GM12878 (cell line): ENCODE results near the gene OR7G2. TPM values are rescaled to one million over a fixed set of nuclear protein-coding genes. Genes with fewer than 3 reads are reported as not detected.

Source experiments
- ATAC-seq: fragments of 200-7000 bp; cut with Tn5 transposase; 3 replicates; pipeline ENCODE4 v1.9.1; 2020; ENCODE audit warnings: mild to moderate bottlenecking, moderate library complexity
- BruUV-seq: library from RNA; stranded (reverse); fragments of 400-500 nt; replicated peaks from 2 replicates; lab custom pipeline; 2021; lab: Mats Ljungman, UMichigan
- CTCF ChIA-PET: fragments of 300-600 bp; sonication (Branson Sonifier 250); formaldehyde crosslinking; extraction: SDS; loops from one replicate; lab custom pipeline; 2021; ENCODE audit warnings: inconsistent platforms; lab: Yijun Ruan, JAX
- POLR2A ChIA-PET: fragments of 350-600 bp; formaldehyde crosslinking; extraction: SDS; loops from one replicate; lab custom pipeline; 2021; ENCODE audit warnings: inconsistent platforms; lab: Charles Lee
- RAD21 ChIA-PET: fragments of 300-600 bp; sonication (Branson Sonifier 250); formaldehyde crosslinking; loops from one replicate; lab custom pipeline; 2023; ENCODE audit warnings: antibody characterized with exemption; ENCODE audit not compliant: unreplicated experiment; lab: Charles Lee
- SMC1A ChIA-PET: fragments of 300-600 bp; sonication (Branson Sonifier 250); formaldehyde crosslinking; loops from one replicate; lab custom pipeline; 2023; ENCODE audit not compliant: unreplicated experiment, uncharacterized antibody; lab: Charles Lee
- DNase-seq: peaks from one replicate; pipeline ENCODE4 v3.0.0-alpha.2; 2011; ENCODE audit warnings: low read depth, low spot score
- FAIRE-seq: peaks from 3 replicates; lab custom pipeline; 2011; peaks lifted over from hg19 to GRCh38; lab: Jason Lieb, UNC
- H2AFZ ChIP-seq: 2 replicates; pipeline ENCODE4 v1.6.0; 2011; ENCODE audit warnings: low read depth, low read length, control low read depth; ENCODE audit not compliant: control insufficient read depth
- H3K27ac ChIP-seq: 2 replicates; pipeline ENCODE4 v1.5.1; 2011; ENCODE audit warnings: control low read depth; ENCODE audit not compliant: control insufficient read depth, insufficient read depth
- H3K27me3 ChIP-seq, 2 experiments: replicated peaks in 1 of 2; 2 replicates each; pipeline versions ENCODE4 v1.6.0 to v1.6.1; 2011; ENCODE audit warnings: low read length in 1 of 2; ENCODE audit not compliant: control insufficient read depth in 2 of 2, insufficient read depth in 2 of 2
- H3K36me3 ChIP-seq, 2 experiments: 2 replicates each; pipeline ENCODE4 v1.5.1; 2011; ENCODE audit warnings: low read length in 1 of 2; ENCODE audit not compliant: control insufficient read depth in 2 of 2, insufficient read depth in 2 of 2
- H3K4me1 ChIP-seq: 2 replicates; pipeline ENCODE4 v1.6.1; 2011; ENCODE audit warnings: mild to moderate bottlenecking, low read length, moderate library complexity, mixed read lengths; ENCODE audit not compliant: control insufficient read depth, insufficient read depth
- H3K4me2 ChIP-seq: 2 replicates; pipeline ENCODE4 v1.6.0; 2011; ENCODE audit warnings: control low read depth; ENCODE audit not compliant: control insufficient read depth, insufficient read depth
- H3K4me3 ChIP-seq: fragments of 200-600 bp; sonication (generic); 2 replicates; pipeline ENCODE4 v1.5.1; 2016
- H3K79me2 ChIP-seq: 2 replicates; pipeline ENCODE4 v1.6.0; 2011; ENCODE audit warnings: low read length; ENCODE audit not compliant: control insufficient read depth, insufficient read depth
- H3K9ac ChIP-seq: 2 replicates; pipeline ENCODE4 v1.8.0; 2011; ENCODE audit warnings: low read length, control low read depth, mixed read lengths; ENCODE audit not compliant: control insufficient read depth, insufficient read depth
- H3K9me3 ChIP-seq: replicated peaks from 3 replicates; pipeline ENCODE4 v1.5.1; 2011; ENCODE audit warnings: mild to moderate bottlenecking, low read length; ENCODE audit not compliant: control insufficient read depth, insufficient read depth
- H4K20me1 ChIP-seq: 2 replicates; pipeline ENCODE4 v1.6.0; 2011; ENCODE audit not compliant: control insufficient read depth, insufficient read depth
- BMI1 ChIP-seq: fragments of 450-650 bp; IDR thresholded peaks from 2 replicates; pipeline ENCODE4 v1.6.1; 2016; ENCODE audit warnings: mild to moderate bottlenecking, moderate library complexity, borderline replicate concordance
- FOXM1 ChIP-seq: IDR thresholded peaks from 2 replicates; pipeline ENCODE4 v1.6.1; 2012; ENCODE audit warnings: low read depth, mild to moderate bottlenecking, inconsistent platforms, low read length, moderate library complexity
- NFYA ChIP-seq: IDR thresholded peaks from 2 replicates; pipeline ENCODE4 v1.6.1; 2011; ENCODE audit warnings: low read depth, mild to moderate bottlenecking, low read length, improper control_type of control experiment, borderline replicate concordance
- NR2F1 ChIP-seq: fragments of 450-650 bp; conservative IDR thresholded peaks from 2 replicates; pipeline ENCODE4 v1.6.1; 2017; ENCODE audit warnings: mild to moderate bottlenecking
- NRF1 ChIP-seq: conservative IDR thresholded peaks from 2 replicates; pipeline ENCODE4 v1.6.1; 2011; ENCODE audit warnings: mild to moderate bottlenecking, low read depth, low read length, improper control_type of control experiment
- RB1 ChIP-seq: fragments of 450-650 bp; formaldehyde crosslinking; IDR thresholded peaks from 2 replicates; pipeline ENCODE4 v1.6.1; 2017; ENCODE audit warnings: mild to moderate bottlenecking, borderline replicate concordance
- RELB ChIP-seq: fragments of 450-650 bp; IDR thresholded peaks from 2 replicates; pipeline ENCODE4 v1.6.1; 2017; ENCODE audit warnings: low read depth, mild to moderate bottlenecking, moderate library complexity
- SIN3A ChIP-seq: IDR thresholded peaks from 2 replicates; pipeline ENCODE4 v1.6.1; 2012; ENCODE audit warnings: low read depth, low read length, improper control_type of control experiment
- YBX1 ChIP-seq: fragments of 450-650 bp; IDR thresholded peaks from 2 replicates; pipeline ENCODE4 v1.6.1; 2016; ENCODE audit warnings: antibody characterized with exemption
- WGBS: methylation state at CpG from one replicate; pipeline ENCODE4 v1.1.6; 2016; ENCODE audit warnings: low lambda C conversion rate; ENCODE audit not compliant: insufficient replicate concordance, insufficient coverage; ENCODE audit errors: missing lambda C conversion rate; 5-methylcytosine and 5-hydroxymethylcytosine counted together
- in situ Hi-C: fragments of 300-500 bp; cut with MboI; formaldehyde crosslinking; loops from 9 replicates; pipeline ENCODE4 v1.14.3; 2018; ENCODE audit warnings: mixed read lengths
- intact Hi-C: fragments of 100-400 bp; cut with micrococcal nuclease; formaldehyde crosslinking; loops from one replicate; pipeline ENCODE4 v1.14.2; 2022; ENCODE audit not compliant: unreplicated experiment
- polyA plus RNA-seq, 11 experiments: library from polyadenylated mRNA; depleted of rRNA in 4 of 11; unstranded in 6 of 11; stranded (reverse) in 5 of 11; fragments of >200 nt; fragmentation: Nextera tagmentation in 4 of 11; fragmentation: Illumina TruSeq in 1 of 11; extraction: Ambion mirVana in 4 of 11; extraction: Trizol in 1 of 11; gene quantifications; 1 replicate in 1 of 11; 2 replicates in 10 of 11; pipeline versions ENCODE4 v1.2.1 to v1.2.3, GENCODE V29; 2011 to 2016; ENCODE audit warnings: inconsistent platforms in 2 of 11, missing spikeins in 2 of 11, low read depth in 1 of 11
- total RNA-seq, 4 experiments: library from RNA; depleted of rRNA in 3 of 4; stranded (reverse); fragments of >200 nt in 3 of 4; fragmentation: Illumina TruSeq in 1 of 4; extraction: Trizol in 1 of 4; gene quantifications; 2 replicates each; pipeline versions ENCODE4 v1.2.1 to v1.2.3, GENCODE V29; 2013 to 2021
- TF ChIP-seq, protein P1 (sequence below): fragments of 450-650 bp; IDR thresholded peaks from 2 replicates; pipeline ENCODE4 v1.6.1; 2018; ENCODE audit warnings: borderline replicate concordance, mild to moderate bottlenecking; ENCODE audit not compliant: partially characterized antibody

OR7G2 gene
- total and polyA plus RNA-seq, 10 of the 15 experiments (the other 5 are each of a cell fraction or from before 2014, with no cell fraction given): not detected

- TF ChIP-seq NFYA (no peak), YBX1 (no peak), RB1 (no peak)
Measured at GRCh38 chr19:9156304-9156703, 49.0 kb upstream of the OR7G2 start (continued).

DNA sequence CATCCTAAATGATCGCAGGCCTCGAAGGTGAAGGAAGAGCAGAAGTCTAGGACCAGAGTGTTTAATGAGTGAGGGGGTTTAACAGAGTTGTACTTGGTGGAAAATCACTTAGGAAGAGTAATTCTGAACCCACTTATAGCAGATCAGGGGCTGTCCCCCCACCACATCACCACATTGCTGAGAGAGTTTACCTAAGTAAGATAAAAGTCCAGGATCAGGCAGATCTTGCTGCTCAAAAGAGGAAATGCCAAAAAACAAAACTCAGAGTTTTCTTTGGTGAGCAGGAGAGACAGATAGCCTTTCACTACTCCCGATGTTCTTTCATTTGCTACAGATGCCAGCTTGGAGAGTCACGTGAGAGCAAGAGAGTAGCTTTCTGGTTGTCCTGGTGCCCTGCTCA is 48.3 kb upstream of the OR7G2 start:
- no peaks in the 10 kb centered on the region for H3K4me1 ChIP-seq
- ATAC-seq: no peak
- SMC1A ChIA-PET: no interaction called here
- no peak for DNase-seq
- no peak overlapping the region for H2AFZ ChIP-seq
- RAD21 ChIA-PET: no interaction called here
- intact Hi-C loops: no loop called here
- 80% methylated on average over 4 of the region's 4 CpGs for WGBS
- H3K27me3 ChIP-seq: no peaks in the 10 kb centered on the region
- in situ Hi-C loops: no loop called here
- CTCF ChIA-PET: no interaction called here
- H3K36me3 ChIP-seq: peaks cover 41 to 58% of the 10 kb centered on the region in 2 experiments
- peaks cover 45% of the 10 kb centered on the region for H3K9me3 ChIP-seq
- POLR2A ChIA-PET: no interaction called here
- no peak overlapping the region for H3K27ac ChIP-seq
- no peak overlapping the region for H3K4me3 ChIP-seq
- H3K4me2 ChIP-seq: no peak overlapping the region
- H4K20me1 ChIP-seq: no peaks in the 10 kb centered on the region; the same call in 1 of the 2 replicates
- H3K79me2 ChIP-seq: peaks cover 11% of the 10 kb centered on the region
- no TSS peak for BruUV-seq
- no peak for FAIRE-seq
- TF ChIP-seq NR2F1 (no peak), FOXM1 (no peak), BMI1 (no peak), SIN3A (no peak), RELB (no peak), NRF1 (no peak)
- TF ChIP-seq, protein P1, sequence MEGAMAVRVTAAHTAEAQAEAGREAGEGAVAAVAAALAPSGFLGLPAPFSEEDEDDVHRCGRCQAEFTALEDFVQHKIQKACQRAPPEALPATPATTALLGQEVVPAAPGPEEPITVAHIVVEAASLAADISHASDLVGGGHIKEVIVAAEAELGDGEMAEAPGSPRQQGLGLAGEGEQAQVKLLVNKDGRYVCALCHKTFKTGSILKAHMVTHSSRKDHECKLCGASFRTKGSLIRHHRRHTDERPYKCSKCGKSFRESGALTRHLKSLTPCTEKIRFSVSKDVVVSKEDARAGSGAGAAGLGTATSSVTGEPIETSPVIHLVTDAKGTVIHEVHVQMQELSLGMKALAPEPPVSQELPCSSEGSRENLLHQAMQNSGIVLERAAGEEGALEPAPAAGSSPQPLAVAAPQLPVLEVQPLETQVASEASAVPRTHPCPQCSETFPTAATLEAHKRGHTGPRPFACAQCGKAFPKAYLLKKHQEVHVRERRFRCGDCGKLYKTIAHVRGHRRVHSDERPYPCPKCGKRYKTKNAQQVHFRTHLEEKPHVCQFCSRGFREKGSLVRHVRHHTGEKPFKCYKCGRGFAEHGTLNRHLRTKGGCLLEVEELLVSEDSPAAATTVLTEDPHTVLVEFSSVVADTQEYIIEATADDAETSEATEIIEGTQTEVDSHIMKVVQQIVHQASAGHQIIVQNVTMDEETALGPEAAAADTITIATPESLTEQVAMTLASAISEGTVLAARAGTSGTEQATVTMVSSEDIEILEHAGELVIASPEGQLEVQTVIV: no peak
- H3K9ac ChIP-seq: no peak overlapping the region
